Measurements from ENCODE around the gene MYL2.

Gene MYL2

DNA sequence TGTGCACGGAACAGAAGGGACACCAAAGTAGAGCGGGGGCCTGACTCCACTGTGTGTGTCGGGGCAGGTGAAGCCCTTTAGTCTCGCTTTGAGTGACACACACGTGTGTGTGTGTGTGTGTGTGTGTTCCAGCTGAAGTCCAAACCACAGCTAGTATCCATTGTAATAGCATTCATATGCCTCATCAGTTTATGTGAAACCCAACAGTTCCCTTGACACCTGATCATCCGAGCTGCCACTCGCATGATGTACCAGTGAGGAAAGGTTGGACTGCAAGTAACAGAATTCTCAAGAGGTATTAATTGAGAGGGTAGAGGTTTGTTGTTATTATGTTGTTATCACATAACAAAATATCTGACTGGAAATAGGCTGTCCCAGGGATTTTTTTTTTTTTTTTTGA lies 57.2 kb downstream of the MYL2 start:
- H3K79me2 ChIP-seq (ENCODE audit: control insufficient read depth, low read length): no peaks in the 10 kb centered on the region
- TF ChIP-seq EZH2phosphoT487 (IDR thresholded peaks at IDR 0.05; ENCODE audit: borderline replicate concordance, low read length): no peak
- TF ChIP-seq CTCF (IDR thresholded peaks at IDR 0.05; ENCODE audit: low read depth, low read length, poor library complexity, severe bottlenecking): no peak
- no peak overlapping the region for H3K4me3 ChIP-seq (ENCODE audit: low read length)
- H3K27ac ChIP-seq (ENCODE audit: low read depth, low read length): no peak overlapping the region
- H3K9me3 ChIP-seq (ENCODE audit: control insufficient read depth, insufficient read depth, low read length): no peaks in the 10 kb centered on the region
- H3K9me2 ChIP-seq (replicated peaks; ENCODE audit: control insufficient read depth, low read length): no peaks in the 10 kb centered on the region
- peaks cover 6% of the 10 kb centered on the region for H3K4me1 ChIP-seq (ENCODE audit: control insufficient read depth, low read length)
- no peak overlapping the region for H3K4me2 ChIP-seq (ENCODE audit: low read length)
- no peaks in the 10 kb centered on the region for H3F3A ChIP-seq (ENCODE audit: control insufficient read depth, insufficient read depth)
- H3K36me3 ChIP-seq (ENCODE audit: control insufficient read depth, low read length): no peaks in the 10 kb centered on the region
- H3K27me3 ChIP-seq (ENCODE audit: control insufficient read depth, low read length): no peaks in the 10 kb centered on the region
- H4K20me1 ChIP-seq (ENCODE audit: control insufficient read depth, insufficient read depth, low read depth, low read length): no peaks in the 10 kb centered on the region

DNA sequence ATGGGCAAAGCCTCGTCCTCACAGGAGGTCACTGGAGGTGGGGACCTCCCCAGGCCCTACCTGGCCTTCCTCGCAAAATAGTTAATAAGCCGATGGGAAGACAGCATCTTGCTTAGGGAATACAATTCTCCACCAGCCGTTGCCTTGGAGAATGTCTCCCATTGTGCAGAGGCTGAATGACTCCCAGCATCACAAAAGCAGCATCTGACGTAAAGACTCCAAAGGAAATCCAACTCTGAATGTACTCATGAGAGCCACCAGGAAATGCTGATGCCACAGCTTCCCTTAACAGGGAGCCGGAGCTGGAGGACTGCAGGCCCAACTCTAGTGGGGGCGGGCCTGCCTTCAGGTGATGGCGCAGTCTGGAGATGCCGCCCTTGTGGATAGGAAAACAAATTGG lies 58.0 kb downstream of the MYL2 start:
- H3K36me3 ChIP-seq (ENCODE audit: control insufficient read depth, low read length): no peaks in the 10 kb centered on the region
- no peak for TF ChIP-seq EZH2phosphoT487 (IDR thresholded peaks at IDR 0.05; ENCODE audit: borderline replicate concordance, low read length)
- no peak for TF ChIP-seq CTCF (IDR thresholded peaks at IDR 0.05; ENCODE audit: low read depth, low read length, poor library complexity, severe bottlenecking)

DNA sequence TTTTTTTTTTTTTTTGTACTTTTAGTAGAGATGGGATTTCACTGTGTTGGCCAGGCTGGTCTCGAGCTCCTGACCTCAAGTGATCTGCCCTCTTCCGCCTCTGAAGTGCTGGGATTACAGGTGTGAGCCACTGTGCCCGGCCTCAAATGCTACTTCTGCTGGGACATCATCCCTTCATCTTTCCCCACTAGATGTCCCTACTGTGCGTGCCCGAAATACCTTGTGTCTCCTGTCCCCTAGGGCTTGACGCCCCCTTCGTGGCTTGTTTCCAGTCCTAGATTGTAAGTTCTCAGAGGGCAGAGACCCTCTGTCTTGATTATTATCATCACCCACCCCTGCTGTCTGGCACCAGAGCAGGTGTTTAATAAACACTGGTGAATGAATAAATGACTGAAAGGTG lies 58.6 kb downstream of the MYL2 start:
- Histone ChIP-seq H3K27me3 (ENCODE audit: control insufficient read depth, low read length) (no peaks in the 10 kb centered on the region), H3K27ac (ENCODE audit: low read depth, low read length) (no peak overlapping the region)

More for the DNA sequence above, 58.0 kb downstream of the MYL2 start:
- Histone ChIP-seq H3K9me2 (replicated peaks; ENCODE audit: control insufficient read depth, low read length) (no peaks in the 10 kb centered on the region), H3K4me3 (ENCODE audit: low read length) (no peak overlapping the region), H3K27me3 (ENCODE audit: control insufficient read depth, low read length) (no peaks in the 10 kb centered on the region), H3K9me3 (ENCODE audit: control insufficient read depth, insufficient read depth, low read length) (no peaks in the 10 kb centered on the region), H3K4me1 (ENCODE audit: control insufficient read depth, low read length) (peaks cover 6% of the 10 kb centered on the region), H3F3A (ENCODE audit: control insufficient read depth, insufficient read depth) (no peaks in the 10 kb centered on the region), H4K20me1 (ENCODE audit: control insufficient read depth, insufficient read depth, low read depth, low read length) (no peaks in the 10 kb centered on the region), H3K4me2 (ENCODE audit: low read length) (no peak overlapping the region), H3K27ac (ENCODE audit: low read depth, low read length) (no peak overlapping the region), H3K79me2 (ENCODE audit: control insufficient read depth, low read length) (no peaks in the 10 kb centered on the region)

More for the DNA sequence above, 58.6 kb downstream of the MYL2 start:
- no peaks in the 10 kb centered on the region for H4K20me1 ChIP-seq (ENCODE audit: control insufficient read depth, insufficient read depth, low read depth, low read length)
- H3K79me2 ChIP-seq (ENCODE audit: control insufficient read depth, low read length): no peaks in the 10 kb centered on the region
- no peaks in the 10 kb centered on the region for H3K9me2 ChIP-seq (replicated peaks; ENCODE audit: control insufficient read depth, low read length)
- H3K4me2 ChIP-seq (ENCODE audit: low read length): no peak overlapping the region
- H3K4me3 ChIP-seq (ENCODE audit: low read length): no peak overlapping the region
- H3K9me3 ChIP-seq (ENCODE audit: control insufficient read depth, insufficient read depth, low read length): no peaks in the 10 kb centered on the region
- TF ChIP-seq EZH2phosphoT487 (IDR thresholded peaks at IDR 0.05; ENCODE audit: borderline replicate concordance, low read length): no peak
- TF ChIP-seq CTCF (IDR thresholded peaks at IDR 0.05; ENCODE audit: low read depth, low read length, poor library complexity, severe bottlenecking): peak; percentile 46
- H3K36me3 ChIP-seq (ENCODE audit: control insufficient read depth, low read length): no peaks in the 10 kb centered on the region
- peaks cover 6% of the 10 kb centered on the region for H3K4me1 ChIP-seq (ENCODE audit: control insufficient read depth, low read length)
- no peaks in the 10 kb centered on the region for H3F3A ChIP-seq (ENCODE audit: control insufficient read depth, insufficient read depth)
